Upper lobe of right lung (tissue), 1 donor: ENCODE data around the gene GALNT4. TPM values are rescaled to one million over a fixed set of nuclear protein-coding genes. Genes with fewer than 3 reads are reported as not detected.

Experiments used
- ATAC-seq: fragments of 200-7000 bp; cut with Tn5 transposase; one replicate; pipeline ENCODE4 v1.9.1; 2020; ENCODE audit warnings: mild to moderate bottlenecking, moderate library complexity
- DNase-seq: peaks from one replicate; pipeline ENCODE4 v3.0.0-alpha.2; 2020
- H3K27ac ChIP-seq: fragments of 200-600 bp; one replicate; pipeline ENCODE4 v1.8.0; 2022
- H3K27me3 ChIP-seq: fragments of 200-600 bp; one replicate; pipeline ENCODE4 v1.8.0; 2022; ENCODE audit warnings: mild to moderate bottlenecking
- H3K36me3 ChIP-seq: fragments of 200-600 bp; one replicate; pipeline ENCODE4 v1.8.0; 2022
- H3K4me1 ChIP-seq: fragments of 200-600 bp; one replicate; pipeline ENCODE4 v1.8.0; 2022
- H3K4me3 ChIP-seq: fragments of 200-600 bp; one replicate; pipeline ENCODE4 v1.8.0; 2022; ENCODE audit warnings: mild to moderate bottlenecking
- H3K9me3 ChIP-seq: fragments of 200-600 bp; one replicate; pipeline ENCODE4 v1.8.0; 2022
- CTCF ChIP-seq: fragments of 200-600 bp; IDR thresholded peaks from one replicate; pipeline ENCODE4 v1.8.0; 2022; ENCODE audit warnings: antibody characterized with exemption
- intact Hi-C: fragments of 100-400 bp; cut with DNase I; formaldehyde crosslinking; loops from one replicate; pipeline ENCODE4 v1.11.0; 2022
- total RNA-seq: library from RNA; stranded (reverse); fragmentation: NEBNext Ultra II Directional; extraction: Animal tissue kit (Norgen Biotek cat#: 25700); gene quantifications from one replicate; pipeline ENCODE4 v1.2.1, GENCODE V29; 2021
- donor health status: DM: no; HTN: yes; CAD: no; lungs with severe emphysema.

The GALNT4 gene
- total RNA-seq, 1 donor from 2014 or later: 7.8 TPM

- Histone ChIP-seq H3K4me3 (peak overlapping the region; percentile 89), H3K9me3 (no peaks in the 10 kb centered on the region), H3K36me3 (no peaks in the 10 kb centered on the region), H3K27me3 (no peaks in the 10 kb centered on the region), H3K4me1 (peaks cover 35% of the 10 kb centered on the region), H3K27ac (no peak overlapping the region)
- intact Hi-C loops: no loop called here
- TF ChIP-seq CTCF: no peak
- no peak for ATAC-seq
- DNase-seq: no peak
These were observed 1.2 kb downstream of the GALNT4 start for GRCh38 chr12:89523393-89523792.

- H3K9me3 ChIP-seq: no peaks in the 10 kb centered on the region
- DNase-seq (no peak), ATAC-seq (no peak)
- H3K4me1 ChIP-seq: peaks cover 32% of the 10 kb centered on the region
- intact Hi-C loops: no loop called here
- H3K27ac ChIP-seq: no peak overlapping the region
- no peak for TF ChIP-seq CTCF
- no peaks in the 10 kb centered on the region for H3K27me3 ChIP-seq
- no peaks in the 10 kb centered on the region for H3K36me3 ChIP-seq
- H3K4me3 ChIP-seq: peak overlapping the region; percentile 3
These were observed 3.0 kb downstream of the GALNT4 start for GRCh38 chr12:89521364-89522223.

GRCh38 chr12:89517720-89518119 lies 6.9 kb downstream of the GALNT4 start:
- intact Hi-C loops: no loop called here
- H3K4me1 ChIP-seq: peaks cover 15% of the 10 kb centered on the region
- no peak overlapping the region for H3K4me3 ChIP-seq
- no peaks in the 10 kb centered on the region for H3K9me3 ChIP-seq
- no peaks in the 10 kb centered on the region for H3K36me3 ChIP-seq
- no peak for TF ChIP-seq CTCF
- no peak for ATAC-seq
- no peak for DNase-seq
- H3K27ac ChIP-seq: no peak overlapping the region
- no peaks in the 10 kb centered on the region for H3K27me3 ChIP-seq

- Histone ChIP-seq H3K27ac (no peak overlapping the region), H3K4me1 (peaks cover 6% of the 10 kb centered on the region), H3K27me3 (no peaks in the 10 kb centered on the region), H3K4me3 (no peak overlapping the region), H3K9me3 (no peaks in the 10 kb centered on the region), H3K36me3 (no peaks in the 10 kb centered on the region)
- TF ChIP-seq CTCF: no peak
- ATAC-seq: no peak
- intact Hi-C loops: no loop called here
- no peak for DNase-seq
These were observed 8.0 kb downstream of the GALNT4 start for GRCh38 chr12:89516633-89517032.

GRCh38 chr12:89514751-89515150 lies 9.8 kb downstream of the GALNT4 start:
- Histone ChIP-seq H3K9me3 (no peaks in the 10 kb centered on the region), H3K4me1 (no peaks in the 10 kb centered on the region), H3K27ac (no peak overlapping the region), H3K36me3 (no peaks in the 10 kb centered on the region), H3K4me3 (no peak overlapping the region), H3K27me3 (no peaks in the 10 kb centered on the region)
- intact Hi-C loops: no loop called here
- ATAC-seq: no peak
- TF ChIP-seq CTCF: no peak
- no peak for DNase-seq
